ENCODE data around the gene PGRMC1.
A peak's percentile ranks its signal among the peaks of the same experiment; 100 is the strongest.

PGRMC1 gene

GRCh38 chrX:119235872-119236622 is at the start of gene PGRMC1:
Gene PGRMC1 (plus strand): TSS chrX:119236285. CDS start chrX:119236364, 79 bp downstream.
- DNase-seq (ENCODE audit: low read depth), result peak; percentile 37
- H3K4me3 ChIP-seq (ENCODE audit: low read depth, low read length), result peak within 1 kb of the TSS; percentile 81
- no peak for TF ChIP-seq CTCF (IDR thresholded peaks at IDR 0.05; ENCODE audit: low read depth, low read length, missing control alignments)

- TF ChIP-seq CTCF (IDR thresholded peaks at IDR 0.05; ENCODE audit: low read depth, low read length, missing control alignments), result no peak
- no peak for DNase-seq (ENCODE audit: low read depth)
- no peak overlapping the region for H3K4me3 ChIP-seq (ENCODE audit: low read depth, low read length)
Measured at GRCh38 chrX:119186763-119187162, 49.3 kb upstream of the PGRMC1 start.

- no peak overlapping the region for H3K4me3 ChIP-seq (ENCODE audit: low read depth, low read length)
- TF ChIP-seq CTCF (IDR thresholded peaks at IDR 0.05; ENCODE audit: low read depth, low read length, missing control alignments), result no peak
- DNase-seq (ENCODE audit: low read depth), result no peak
Measured at GRCh38 chrX:119187298-119187697, 48.8 kb upstream of the PGRMC1 start.

- H3K4me3 ChIP-seq (ENCODE audit: low read depth, low read length), result no peak overlapping the region
- TF ChIP-seq CTCF (IDR thresholded peaks at IDR 0.05; ENCODE audit: low read depth, low read length, missing control alignments), result peak; percentile 3
- DNase-seq (ENCODE audit: low read depth), result no peak
Measured at GRCh38 chrX:119189115-119189514, 47.0 kb upstream of the PGRMC1 start.

- H3K4me3 ChIP-seq (ENCODE audit: low read depth, low read length), result no peak overlapping the region
- DNase-seq (ENCODE audit: low read depth), result no peak
- no peak for TF ChIP-seq CTCF (IDR thresholded peaks at IDR 0.05; ENCODE audit: low read depth, low read length, missing control alignments)
Measured at GRCh38 chrX:119189595-119189994, 46.5 kb upstream of the PGRMC1 start.

GRCh38 chrX:119190091-119190681 is 45.9 kb upstream of the PGRMC1 start:
- no peak for TF ChIP-seq CTCF (IDR thresholded peaks at IDR 0.05; ENCODE audit: low read depth, low read length, missing control alignments)
- no peak for DNase-seq (ENCODE audit: low read depth)
- no peak overlapping the region for H3K4me3 ChIP-seq (ENCODE audit: low read depth, low read length)

Data from GM12864 (cell line).